H1 (cell line): ENCODE results near the gene TUBB4B. TPM values are rescaled to one million over a fixed set of nuclear protein-coding genes. Genes with fewer than 3 reads are reported as not detected.

Source experiments
- CTCF ChIA-PET: fragments of 300-600 bp; sonication (Branson Sonifier 250); formaldehyde crosslinking; loops from one replicate; lab custom pipeline; 2021; ENCODE audit not compliant: partially characterized antibody; lab: Charles Lee
- POLR2A ChIA-PET: fragments of 300-600 bp; sonication (Branson Sonifier 250); formaldehyde crosslinking; loops from one replicate; lab custom pipeline; 2021; ENCODE audit warnings: inconsistent platforms; ENCODE audit not compliant: partially characterized antibody; lab: Charles Lee
- DNase-seq, 2 experiments: peaks; one replicate each; pipeline versions ENCODE4 v3.0.0 to v3.0.0-alpha.2; 2010 to 2022; ENCODE audit warnings: low spot score in 2 of 2, low read depth in 1 of 2, mixed read lengths in 1 of 2
- FAIRE-seq: peaks from 2 replicates; lab custom pipeline; 2011; peaks lifted over from hg19 to GRCh38; lab: Jason Lieb, UNC
- H2AFZ ChIP-seq: 2 replicates; pipeline ENCODE4 v1.8.1; 2012; ENCODE audit warnings: low read length, inconsistent platforms
- H2AK5ac ChIP-seq: 2 replicates; pipeline ENCODE4 v1.6.1; 2013; ENCODE audit warnings: low read depth, low read length
- H2BK120ac ChIP-seq: replicated peaks from 2 replicates; pipeline ENCODE3; 2013; ENCODE audit warnings: low read depth, low read length, inconsistent platforms
- H2BK12ac ChIP-seq: 2 replicates; pipeline ENCODE4 v1.6.1; 2013; ENCODE audit warnings: low read depth, low read length
- H2BK15ac ChIP-seq: 2 replicates; pipeline ENCODE4 v1.6.1; 2013; ENCODE audit warnings: low read length
- H2BK20ac ChIP-seq: 2 replicates; pipeline ENCODE4 v1.6.1; 2013; ENCODE audit warnings: low read length
- H2BK5ac ChIP-seq: 2 replicates; pipeline ENCODE4 v1.6.1; 2013; ENCODE audit warnings: low read depth, low read length
- H3K14ac ChIP-seq: 2 replicates; pipeline ENCODE4 v1.6.1; 2013; ENCODE audit warnings: inconsistent platforms; ENCODE audit not compliant: insufficient read length
- H3K18ac ChIP-seq: 2 replicates; pipeline ENCODE4 v1.6.1; 2013; ENCODE audit warnings: low read length; ENCODE audit errors: extremely low read depth
- H3K23ac ChIP-seq: 2 replicates; pipeline ENCODE4 v1.6.1; 2013; ENCODE audit warnings: inconsistent platforms; ENCODE audit not compliant: insufficient read length
- H3K23me2 ChIP-seq: 2 replicates; pipeline ENCODE4 v1.6.1; 2013; ENCODE audit warnings: low read depth, low read length
- H3K27ac ChIP-seq: 2 replicates; pipeline ENCODE4 v1.6.1; 2011; ENCODE audit warnings: low read depth, low read length, inconsistent platforms
- H3K27me3 ChIP-seq, 4 experiments: replicated peaks in 1 of 4; 1 replicate in 1 of 4; 2 replicates in 3 of 4; pipeline versions ENCODE4 v1.6.1 to v1.8.1; 2011 to 2013; ENCODE audit warnings: low read length in 3 of 4, mild to moderate bottlenecking in 3 of 4, inconsistent platforms in 2 of 4, mixed read lengths in 2 of 4, moderate library complexity in 1 of 4; ENCODE audit not compliant: control insufficient read depth in 3 of 4, insufficient read depth in 3 of 4; ENCODE audit errors: extremely low read depth in 1 of 4
- H3K36me3 ChIP-seq, 4 experiments: 2 replicates each; pipeline versions ENCODE4 v1.6.1 to v1.8.1; 2011 to 2013; ENCODE audit warnings: mild to moderate bottlenecking in 4 of 4, low read length in 3 of 4, moderate library complexity in 2 of 4, control low read depth in 1 of 4, inconsistent platforms in 1 of 4; ENCODE audit not compliant: insufficient read depth in 4 of 4, control insufficient read depth in 2 of 4
- H3K4ac ChIP-seq: replicated peaks from 2 replicates; pipeline ENCODE3; 2013; ENCODE audit warnings: low read length, low read depth, mixed read lengths, inconsistent platforms; ENCODE audit not compliant: insufficient read length
- H3K4me1 ChIP-seq, 4 experiments: replicated peaks in 1 of 4; 1 replicate in 1 of 4; 2 replicates in 3 of 4; pipeline versions ENCODE4 v1.6.1 to v1.8.1; 2011 to 2013; ENCODE audit warnings: low read length in 3 of 4, inconsistent platforms in 2 of 4, mixed read lengths in 1 of 4; ENCODE audit not compliant: insufficient read depth in 4 of 4, control insufficient read depth in 3 of 4
- H3K4me2 ChIP-seq, 2 experiments: 2 replicates each; pipeline versions ENCODE4 v1.6.1 to v1.8.1; 2011 to 2013; ENCODE audit warnings: low read depth in 2 of 2, low read length in 2 of 2, control low read depth in 1 of 2, inconsistent platforms in 1 of 2, mild to moderate bottlenecking in 1 of 2; ENCODE audit not compliant: insufficient read depth in 1 of 2
- H3K4me3 ChIP-seq, 4 experiments: fragments of 200-600, 300-600 bp in 1 of 4; sonication (generic), shearing (Covaris generic), sonication (Bioruptor Twin) in 1 of 4; 2 replicates each; pipeline versions ENCODE4 v1.5.1 to v1.8.1; 2011 to 2016; ENCODE audit warnings: low read length in 4 of 4, low read depth in 3 of 4, control low read depth in 2 of 4, inconsistent platforms in 2 of 4, mild to moderate bottlenecking in 2 of 4, mixed read lengths in 1 of 4, moderate library complexity in 1 of 4; ENCODE audit not compliant: insufficient read depth in 2 of 4; ENCODE audit errors: extremely low read depth in 1 of 4
- H3K56ac ChIP-seq: replicated peaks from 2 replicates; pipeline ENCODE3; 2013; ENCODE audit warnings: low read depth, mild to moderate bottlenecking, mixed read lengths, low read length, inconsistent platforms; ENCODE audit not compliant: insufficient read length
- H3K79me1 ChIP-seq: 2 replicates; pipeline ENCODE4 v1.6.1; 2013; ENCODE audit warnings: low read depth, low read length, control low read depth
- H3K79me2 ChIP-seq, 2 experiments: 2 replicates each; pipeline versions ENCODE4 v1.6.1 to v1.8.1; 2012 to 2013; ENCODE audit warnings: low read length in 2 of 2, mild to moderate bottlenecking in 2 of 2, inconsistent platforms in 1 of 2; ENCODE audit not compliant: insufficient read depth in 2 of 2, control insufficient read depth in 1 of 2
- H3K9ac ChIP-seq, 4 experiments: replicated peaks in 1 of 4; 1 replicate in 1 of 4; 2 replicates in 3 of 4; pipeline versions ENCODE4 v1.6.1 to v1.8.1; 2011 to 2013; ENCODE audit warnings: low read depth in 3 of 4, low read length in 3 of 4, control low read depth in 2 of 4, mild to moderate bottlenecking in 2 of 4, moderate library complexity in 2 of 4, inconsistent platforms in 1 of 4; ENCODE audit errors: extremely low read depth in 1 of 4
- H3K9me3 ChIP-seq, 2 experiments: 2 replicates each; pipeline versions ENCODE4 v1.6.1 to v1.8.1; 2012 to 2013; ENCODE audit warnings: mild to moderate bottlenecking in 2 of 2, moderate library complexity in 2 of 2, control low read depth in 1 of 2, inconsistent platforms in 1 of 2, low read depth in 1 of 2, low read length in 1 of 2, mixed read lengths in 1 of 2; ENCODE audit not compliant: insufficient read depth in 2 of 2
- H4K20me1 ChIP-seq, 2 experiments: replicated peaks in 1 of 2; 2 replicates each; pipeline versions ENCODE3 to v1.8.1; 2011 to 2013; ENCODE audit warnings: inconsistent platforms in 2 of 2, low read length in 2 of 2, mild to moderate bottlenecking in 1 of 2; ENCODE audit not compliant: insufficient read depth in 2 of 2, control insufficient read depth in 1 of 2
- H4K5ac ChIP-seq: 2 replicates; pipeline ENCODE4 v1.6.1; 2013; ENCODE audit warnings: low read length, low read depth, mixed read lengths, inconsistent platforms; ENCODE audit not compliant: insufficient read length
- H4K8ac ChIP-seq: 2 replicates; pipeline ENCODE4 v1.8.0; 2013; ENCODE audit warnings: mild to moderate bottlenecking, moderate library complexity, low read length, inconsistent platforms; ENCODE audit not compliant: insufficient read depth; ENCODE audit errors: extremely low read depth
- H4K91ac ChIP-seq: replicated peaks from 2 replicates; pipeline ENCODE3; 2013; ENCODE audit warnings: low read length, mixed read lengths, inconsistent platforms; ENCODE audit not compliant: insufficient read length
- BRCA1 ChIP-seq: IDR thresholded peaks from 2 replicates; pipeline ENCODE4 v1.6.1; 2012; ENCODE audit warnings: low read depth, low read length, improper control_type of control experiment
- EGR1 ChIP-seq: IDR thresholded peaks from 2 replicates; pipeline ENCODE4 v1.6.1; 2011; ENCODE audit warnings: low read depth, low read length, borderline replicate concordance
- HDAC6 ChIP-seq: IDR thresholded peaks from one replicate; pipeline ENCODE4 v1.7.1; 2012; ENCODE audit warnings: low read depth, mild to moderate bottlenecking, inconsistent platforms, low read length, moderate library complexity
- KDM1A ChIP-seq: fragments of 200-600, 300-600 bp; sonication (generic); IDR thresholded peaks from 2 replicates; pipeline ENCODE4 v1.7.1; 2016; ENCODE audit warnings: mild to moderate bottlenecking, low read length, borderline replicate concordance
- POLR2A ChIP-seq, 2 experiments: IDR thresholded peaks; 1 replicate in 1 of 2; 2 replicates in 1 of 2; pipeline ENCODE4 v1.6.1; 2011; ENCODE audit warnings: low read depth in 2 of 2, low read length in 2 of 2, mild to moderate bottlenecking in 2 of 2; ENCODE audit errors: control extremely low read depth in 1 of 2
- SP1 ChIP-seq: IDR thresholded peaks from 2 replicates; pipeline ENCODE4 v1.6.1; 2011; ENCODE audit warnings: low read depth, low read length
- SRF ChIP-seq: IDR thresholded peaks from 2 replicates; pipeline ENCODE4 v1.6.1; 2011; ENCODE audit warnings: mild to moderate bottlenecking, low read depth, low read length, moderate library complexity
- SUZ12 ChIP-seq: fragments of 200-600 bp; sonication (generic); IDR thresholded peaks from 2 replicates; pipeline ENCODE4 v1.6.1; 2012; ENCODE audit warnings: mild to moderate bottlenecking, inconsistent platforms, low read length, moderate library complexity, mixed read lengths
- TEAD4 ChIP-seq: IDR thresholded peaks from 2 replicates; pipeline ENCODE4 v1.6.1; 2012; ENCODE audit warnings: low read depth, low read length, inconsistent platforms, mixed read lengths
- YY1 ChIP-seq: IDR thresholded peaks from 2 replicates; pipeline ENCODE4 v1.6.1; 2011; ENCODE audit warnings: low read depth, mild to moderate bottlenecking, low read length
- WGBS, 2 experiments: shearing (Covaris generic) in 1 of 2; methylation state at CpG; one replicate each; pipeline versions ENCODE4 v1.1.6 to v1.1.7; 2013 to 2015; ENCODE audit warnings: low lambda C conversion rate in 2 of 2, mixed read lengths in 2 of 2, inconsistent platforms in 1 of 2, low coverage in 1 of 2, missing lambda C conversion rate in 1 of 2; ENCODE audit not compliant: insufficient replicate concordance in 2 of 2, insufficient coverage in 1 of 2, insufficient read length in 1 of 2; ENCODE audit errors: extremely low coverage in 1 of 2, missing lambda C conversion rate in 1 of 2; 5-methylcytosine and 5-hydroxymethylcytosine counted together
- polyA plus RNA-seq, 7 experiments: library from polyadenylated mRNA; depleted of rRNA in 3 of 7; stranded (reverse) in 5 of 7; unstranded in 2 of 7; fragments of >200 nt in 5 of 7; fragments of 200-250 nt in 2 of 7; gene quantifications; 1 replicate in 5 of 7; 2 replicates in 1 of 7; 4 replicates in 1 of 7; pipeline versions ENCODE4 v1.2.1 to v1.2.3, GENCODE V29; 2011 to 2013; ENCODE audit warnings: missing spikeins in 2 of 7, mixed read lengths in 2 of 7
- total RNA-seq: library from RNA; stranded (reverse); fragmentation: NEBNext Ultra II Directional; extraction: Animal tissue kit (Norgen Biotek cat#: 25700); gene quantifications from 2 replicates; pipeline ENCODE4 v1.2.1, GENCODE V29; 2021
- TF ChIP-seq, protein P1 (sequence below): IDR thresholded peaks from 2 replicates; pipeline ENCODE4 v1.6.1; 2011; ENCODE audit warnings: low read length, improper control_type of control experiment

Gene TUBB4B
- total and polyA plus RNA-seq, 2 of the 8 experiments (the other 6 are each of a cell fraction or from before 2014, with no cell fraction given) = 280 to 307 TPM

- CTCF ChIA-PET = interaction anchor here (0.5 kb wide), 1 partner anchor 12 kb away, joined by 3 read pairs; no protein-coding TSS in a partner anchor
- Histone ChIP-seq H3K36me3 (peaks cover 0 to 27% (median 17%) of the 10 kb centered on the region in 4 experiments; a peak in 7 of 8 replicates), H4K20me1 (peaks cover 4 to 10% of the 10 kb centered on the region in 2 experiments), H3K4me1 (peaks cover 0 to 6% (median 2%) of the 10 kb centered on the region in 4 experiments; a peak in 4 of 7 replicates), H4K8ac (no peak overlapping the region), H2BK20ac (no peak overlapping the region), H2AFZ (no peak overlapping the region), H2BK15ac (no peak overlapping the region), H3K4ac (no peak overlapping the region), H3K79me2 (no peaks in the 10 kb centered on the region), H2BK5ac (no peak overlapping the region), H2BK12ac (no peak overlapping the region), H3K4me3 (no peak overlapping the region), H3K23ac (no peak overlapping the region), H3K9ac (no peak overlapping the region), H3K9me3 (no peaks in the 10 kb centered on the region), H3K14ac (no peak overlapping the region), H2AK5ac (no peak overlapping the region), H3K23me2 (peaks cover 2% of the 10 kb centered on the region; the same call in 1 of the 2 replicates), H3K27ac (no peak overlapping the region), H3K56ac (no peak overlapping the region), H2BK120ac (no peak overlapping the region), H3K18ac (no peak overlapping the region), H3K79me1 (no peaks in the 10 kb centered on the region), H4K91ac (no peak overlapping the region), H3K4me2 (no peak overlapping the region), H3K27me3 (no peaks in the 10 kb centered on the region), H4K5ac (no peak overlapping the region)
- no peak for DNase-seq
- TF ChIP-seq SP1 (no peak), TEAD4 (no peak), EGR1 (no peak), POLR2A (IDR thresholded peaks at IDR 0.05; ENCODE audit: control extremely low read depth in 1 of 2, low read depth in 2 of 2, low read length in 2 of 2) (no peak), BRCA1 (no peak), YY1 (no peak), SUZ12 (no peak), KDM1A (no peak), SRF (no peak), HDAC6 (no peak)
- TF ChIP-seq, protein P1, sequence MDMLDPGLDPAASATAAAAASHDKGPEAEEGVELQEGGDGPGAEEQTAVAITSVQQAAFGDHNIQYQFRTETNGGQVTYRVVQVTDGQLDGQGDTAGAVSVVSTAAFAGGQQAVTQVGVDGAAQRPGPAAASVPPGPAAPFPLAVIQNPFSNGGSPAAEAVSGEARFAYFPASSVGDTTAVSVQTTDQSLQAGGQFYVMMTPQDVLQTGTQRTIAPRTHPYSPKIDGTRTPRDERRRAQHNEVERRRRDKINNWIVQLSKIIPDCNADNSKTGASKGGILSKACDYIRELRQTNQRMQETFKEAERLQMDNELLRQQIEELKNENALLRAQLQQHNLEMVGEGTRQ = no peak
- POLR2A ChIA-PET = interaction anchor here (0.7 to 47.8 kb wide), 5 partner anchors 11 to 109 kb away, joined by 3 to 1462 read pairs (median 4); partner anchors contain the start of genes CYSRT1, NDOR1, NELFB and RNF208
- FAIRE-seq = no peak
- WGBS, 2 experiments = 92% methylated on average over 32 of the region's 32 CpGs; no CpG with 5 or more reads in 1 of the 2 experiments
Measured at GRCh38 chr9:137270929-137271695, 30.0 kb downstream of the TUBB4B start.
